Measurements from ENCODE around the gene MALRD1.

- TF ChIP-seq CTCF (conservative IDR thresholded peaks at IDR 0.05; ENCODE audit: low read depth, low read length) (no peak), EZH2 (IDR thresholded peaks at IDR 0.05; ENCODE audit: borderline replicate concordance, low read depth, low read length, poor library complexity, severe bottlenecking) (no peak)
Observed at GRCh38 chr10:19764111-19764510, 715.5 kb downstream of the MALRD1 start.

All from A673 (cell line).